HepG2 (cell line): ENCODE measurements around the gene ATG4D. TPM values are rescaled to one million over a fixed set of nuclear protein-coding genes. Genes with fewer than 3 reads are reported as not detected.

ENCODE experiments used
- ADNP ChIP-seq: sonication (generic); formaldehyde crosslinking; IDR thresholded peaks from 2 replicates; pipeline ENCODE4 v1.4.0; 2020; ENCODE audit warnings: missing genetic modification reagents
- BRCA1 ChIP-seq: sonication (generic); formaldehyde crosslinking; IDR thresholded peaks from 2 replicates; pipeline ENCODE4 v1.4.0; 2020; ENCODE audit warnings: missing genetic modification reagents
- HOXA3 ChIP-seq: sonication (generic); formaldehyde crosslinking; IDR thresholded peaks from 2 replicates; pipeline ENCODE4 v1.5.0; 2020; ENCODE audit warnings: missing genetic modification reagents
- RBAK ChIP-seq: sonication (generic); formaldehyde crosslinking; IDR thresholded peaks from 2 replicates; pipeline ENCODE4 v1.5.1; 2020; ENCODE audit warnings: mild to moderate bottlenecking, missing genetic modification reagents
- REPIN1 ChIP-seq: sonication (generic); formaldehyde crosslinking; IDR thresholded peaks from 2 replicates; pipeline ENCODE4 v1.8.0; 2022; ENCODE audit warnings: missing genetic modification reagents, low read depth, mild to moderate bottlenecking, borderline replicate concordance
- RFXAP ChIP-seq: sonication (generic); formaldehyde crosslinking; IDR thresholded peaks from 2 replicates; pipeline ENCODE4 v1.4.0; 2020; ENCODE audit warnings: missing genetic modification reagents, borderline replicate concordance
- ZNF3 ChIP-seq: IDR thresholded peaks from 2 replicates; pipeline ENCODE4 v1.7.0; 2017; ENCODE audit warnings: inconsistent platforms
- ZNF350 ChIP-seq: sonication (generic); formaldehyde crosslinking; IDR thresholded peaks from 2 replicates; pipeline ENCODE4 v1.4.0; 2020; ENCODE audit warnings: mild to moderate bottlenecking, low read depth, missing genetic modification reagents, borderline replicate concordance
- ZNF503 ChIP-seq: sonication (generic); formaldehyde crosslinking; IDR thresholded peaks from 2 replicates; pipeline ENCODE4 v1.4.0; 2020; ENCODE audit warnings: missing genetic modification reagents
- ZNF567 ChIP-seq: sonication (generic); formaldehyde crosslinking; IDR thresholded peaks from 2 replicates; pipeline ENCODE4 v1.8.1; 2023; ENCODE audit warnings: mild to moderate bottlenecking, missing genetic modification reagents, borderline replicate concordance
- ZNF768 ChIP-seq: sonication (generic); formaldehyde crosslinking; IDR thresholded peaks from 2 replicates; pipeline ENCODE4 v1.4.0; 2020; ENCODE audit warnings: missing genetic modification reagents
- ZNF839 ChIP-seq: sonication (generic); formaldehyde crosslinking; IDR thresholded peaks from 2 replicates; pipeline ENCODE4 v1.4.0; 2020; ENCODE audit warnings: missing genetic modification reagents, mild to moderate bottlenecking, borderline replicate concordance
- polyA plus RNA-seq, 8 experiments: library from polyadenylated mRNA; depleted of rRNA in 3 of 8; stranded (reverse) in 7 of 8; unstranded in 1 of 8; fragments of >200 nt; fragmentation: Illumina TruSeq in 4 of 8; extraction: Trizol in 4 of 8; gene quantifications; 2 replicates each; pipeline versions ENCODE4 v1.2.1 to v1.2.3, GENCODE V29; 2011 to 2016; ENCODE audit warnings: low read depth in 4 of 8, missing spikeins in 1 of 8, mixed read lengths in 1 of 8; ENCODE audit not compliant: insufficient read depth in 1 of 8
- total RNA-seq, 5 experiments: library from RNA; depleted of rRNA; stranded (reverse); fragments of >200 nt; fragmentation: Illumina TruSeq; extraction: Trizol; gene quantifications; 2 replicates each; pipeline ENCODE4 v1.2.3, GENCODE V29; 2016; ENCODE audit warnings: low read depth in 1 of 5
- TF ChIP-seq, protein P1 (sequence below): sonication (generic); formaldehyde crosslinking; IDR thresholded peaks from 2 replicates; pipeline ENCODE4; 2020; ENCODE audit warnings: missing genetic modification reagents, mild to moderate bottlenecking, borderline replicate concordance
- TF ChIP-seq, protein P2 (sequence below): IDR thresholded peaks from 2 replicates; pipeline ENCODE4 v1.6.1; 2012; ENCODE audit warnings: low read depth, low read length, improper control_type of control experiment
- TF ChIP-seq, protein P3 (sequence below): sonication (generic); formaldehyde crosslinking; IDR thresholded peaks from 2 replicates; pipeline ENCODE4 v1.5.0; 2020; ENCODE audit warnings: missing genetic modification reagents
- TF ChIP-seq, protein P4 (sequence below): IDR thresholded peaks from 2 replicates; pipeline ENCODE4 v1.6.1; 2016; ENCODE audit warnings: mild to moderate bottlenecking, missing biosample characterization, missing genetic modification reagents
- TF ChIP-seq, protein P5 (sequence below): sonication (generic); formaldehyde crosslinking; IDR thresholded peaks from 2 replicates; pipeline ENCODE4 v1.9.0; 2021; ENCODE audit warnings: missing genetic modification reagents, mild to moderate bottlenecking, borderline replicate concordance
- TF ChIP-seq, protein P6 (sequence below): sonication (generic); formaldehyde crosslinking; IDR thresholded peaks from 2 replicates; pipeline ENCODE4 v1.4.0; 2020; ENCODE audit warnings: mild to moderate bottlenecking, missing genetic modification reagents

Gene ATG4D
- total and polyA plus RNA-seq, 2 of the 13 experiments (the other 11 are each of a cell fraction or from before 2014, with no cell fraction given), result 17.8 to 19.0 TPM

DNA sequence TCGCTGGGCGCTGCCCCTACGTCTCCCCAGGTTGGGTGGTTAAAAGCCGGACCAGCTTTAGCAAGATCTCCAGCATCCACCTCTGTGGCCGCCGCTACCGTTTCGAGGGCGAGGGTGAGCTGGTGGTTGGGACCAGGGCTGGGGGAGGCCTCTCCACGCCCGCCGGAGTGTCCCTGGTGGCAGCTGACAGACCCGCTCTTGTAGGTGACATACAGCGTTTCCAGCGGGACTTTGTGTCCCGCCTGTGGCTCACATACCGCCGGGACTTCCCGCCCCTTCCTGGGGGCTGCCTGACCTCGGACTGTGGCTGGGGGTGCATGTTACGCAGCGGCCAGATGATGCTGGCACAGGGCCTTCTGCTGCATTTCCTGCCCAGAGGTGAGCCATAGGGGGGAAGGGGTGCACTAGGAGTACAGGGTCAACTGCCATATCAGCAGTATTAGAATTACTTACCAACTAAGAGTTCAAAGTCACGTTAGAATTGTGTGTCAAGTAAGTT lies 1.1 kb downstream of the ATG4D start (continued):
- TF ChIP-seq, protein P1, sequence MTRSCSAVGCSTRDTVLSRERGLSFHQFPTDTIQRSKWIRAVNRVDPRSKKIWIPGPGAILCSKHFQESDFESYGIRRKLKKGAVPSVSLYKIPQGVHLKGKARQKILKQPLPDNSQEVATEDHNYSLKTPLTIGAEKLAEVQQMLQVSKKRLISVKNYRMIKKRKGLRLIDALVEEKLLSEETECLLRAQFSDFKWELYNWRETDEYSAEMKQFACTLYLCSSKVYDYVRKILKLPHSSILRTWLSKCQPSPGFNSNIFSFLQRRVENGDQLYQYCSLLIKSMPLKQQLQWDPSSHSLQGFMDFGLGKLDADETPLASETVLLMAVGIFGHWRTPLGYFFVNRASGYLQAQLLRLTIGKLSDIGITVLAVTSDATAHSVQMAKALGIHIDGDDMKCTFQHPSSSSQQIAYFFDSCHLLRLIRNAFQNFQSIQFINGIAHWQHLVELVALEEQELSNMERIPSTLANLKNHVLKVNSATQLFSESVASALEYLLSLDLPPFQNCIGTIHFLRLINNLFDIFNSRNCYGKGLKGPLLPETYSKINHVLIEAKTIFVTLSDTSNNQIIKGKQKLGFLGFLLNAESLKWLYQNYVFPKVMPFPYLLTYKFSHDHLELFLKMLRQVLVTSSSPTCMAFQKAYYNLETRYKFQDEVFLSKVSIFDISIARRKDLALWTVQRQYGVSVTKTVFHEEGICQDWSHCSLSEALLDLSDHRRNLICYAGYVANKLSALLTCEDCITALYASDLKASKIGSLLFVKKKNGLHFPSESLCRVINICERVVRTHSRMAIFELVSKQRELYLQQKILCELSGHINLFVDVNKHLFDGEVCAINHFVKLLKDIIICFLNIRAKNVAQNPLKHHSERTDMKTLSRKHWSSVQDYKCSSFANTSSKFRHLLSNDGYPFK (CRISPR knock-in tag), result 0 out of 2 replicates have a peak, but pooled peaks have one; percentile 32
- TF ChIP-seq, protein P2, sequence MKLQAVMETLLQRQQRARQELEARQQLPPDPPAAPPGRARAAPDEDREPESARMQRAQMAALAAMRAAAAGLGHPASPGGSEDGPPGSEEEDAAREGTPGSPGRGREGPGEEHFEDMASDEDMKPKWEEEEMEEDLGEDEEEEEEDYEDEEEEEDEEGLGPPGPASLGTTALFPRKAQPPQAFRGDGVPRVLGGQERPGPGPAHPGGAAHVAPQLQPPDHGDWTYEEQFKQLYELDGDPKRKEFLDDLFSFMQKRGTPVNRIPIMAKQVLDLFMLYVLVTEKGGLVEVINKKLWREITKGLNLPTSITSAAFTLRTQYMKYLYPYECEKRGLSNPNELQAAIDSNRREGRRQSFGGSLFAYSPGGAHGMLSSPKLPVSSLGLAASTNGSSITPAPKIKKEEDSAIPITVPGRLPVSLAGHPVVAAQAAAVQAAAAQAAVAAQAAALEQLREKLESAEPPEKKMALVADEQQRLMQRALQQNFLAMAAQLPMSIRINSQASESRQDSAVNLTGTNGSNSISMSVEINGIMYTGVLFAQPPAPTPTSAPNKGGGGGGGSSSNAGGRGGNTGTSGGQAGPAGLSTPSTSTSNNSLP, result no peak
- TF ChIP-seq RBAK (CRISPR knock-in tag), result peak; percentile 99
- no peak for TF ChIP-seq ZNF3 (CRISPR knock-in tag)
- TF ChIP-seq ZNF350 (CRISPR knock-in tag), result peak; percentile 61; the same call in 1 of the 2 replicates
- TF ChIP-seq, protein P3, sequence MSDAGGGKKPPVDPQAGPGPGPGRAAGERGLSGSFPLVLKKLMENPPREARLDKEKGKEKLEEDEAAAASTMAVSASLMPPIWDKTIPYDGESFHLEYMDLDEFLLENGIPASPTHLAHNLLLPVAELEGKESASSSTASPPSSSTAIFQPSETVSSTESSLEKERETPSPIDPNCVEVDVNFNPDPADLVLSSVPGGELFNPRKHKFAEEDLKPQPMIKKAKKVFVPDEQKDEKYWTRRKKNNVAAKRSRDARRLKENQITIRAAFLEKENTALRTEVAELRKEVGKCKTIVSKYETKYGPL (CRISPR knock-in tag), result no peak
- no peak for TF ChIP-seq ZNF567 (CRISPR knock-in tag)
- TF ChIP-seq ZNF503 (CRISPR knock-in tag), result no peak
- TF ChIP-seq ADNP (CRISPR knock-in tag), result peak; percentile 12; the same call in 1 of the 2 replicates
- 0 out of 2 replicates have a peak, but pooled peaks have one; percentile 12 for TF ChIP-seq ZNF768 (CRISPR knock-in tag)
- TF ChIP-seq ZNF839 (CRISPR knock-in tag), result 0 out of 2 replicates have a peak, but pooled peaks have one; percentile 58
- TF ChIP-seq BRCA1 (CRISPR knock-in tag), result no peak
- TF ChIP-seq, protein P4, sequence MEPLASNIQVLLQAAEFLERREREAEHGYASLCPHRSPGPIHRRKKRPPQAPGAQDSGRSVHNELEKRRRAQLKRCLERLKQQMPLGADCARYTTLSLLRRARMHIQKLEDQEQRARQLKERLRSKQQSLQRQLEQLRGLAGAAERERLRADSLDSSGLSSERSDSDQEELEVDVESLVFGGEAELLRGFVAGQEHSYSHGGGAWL (CRISPR knock-in tag), result no peak
- 0 out of 2 replicates have a peak, but pooled peaks have one; percentile 16 for TF ChIP-seq REPIN1 (CRISPR knock-in tag)
- 0 out of 2 replicates have a peak, but pooled peaks have one; percentile 26 for TF ChIP-seq HOXA3 (CRISPR knock-in tag)
- TF ChIP-seq, protein P5, sequence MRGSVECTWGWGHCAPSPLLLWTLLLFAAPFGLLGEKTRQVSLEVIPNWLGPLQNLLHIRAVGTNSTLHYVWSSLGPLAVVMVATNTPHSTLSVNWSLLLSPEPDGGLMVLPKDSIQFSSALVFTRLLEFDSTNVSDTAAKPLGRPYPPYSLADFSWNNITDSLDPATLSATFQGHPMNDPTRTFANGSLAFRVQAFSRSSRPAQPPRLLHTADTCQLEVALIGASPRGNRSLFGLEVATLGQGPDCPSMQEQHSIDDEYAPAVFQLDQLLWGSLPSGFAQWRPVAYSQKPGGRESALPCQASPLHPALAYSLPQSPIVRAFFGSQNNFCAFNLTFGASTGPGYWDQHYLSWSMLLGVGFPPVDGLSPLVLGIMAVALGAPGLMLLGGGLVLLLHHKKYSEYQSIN, result no peak
- TF ChIP-seq, protein P6, sequence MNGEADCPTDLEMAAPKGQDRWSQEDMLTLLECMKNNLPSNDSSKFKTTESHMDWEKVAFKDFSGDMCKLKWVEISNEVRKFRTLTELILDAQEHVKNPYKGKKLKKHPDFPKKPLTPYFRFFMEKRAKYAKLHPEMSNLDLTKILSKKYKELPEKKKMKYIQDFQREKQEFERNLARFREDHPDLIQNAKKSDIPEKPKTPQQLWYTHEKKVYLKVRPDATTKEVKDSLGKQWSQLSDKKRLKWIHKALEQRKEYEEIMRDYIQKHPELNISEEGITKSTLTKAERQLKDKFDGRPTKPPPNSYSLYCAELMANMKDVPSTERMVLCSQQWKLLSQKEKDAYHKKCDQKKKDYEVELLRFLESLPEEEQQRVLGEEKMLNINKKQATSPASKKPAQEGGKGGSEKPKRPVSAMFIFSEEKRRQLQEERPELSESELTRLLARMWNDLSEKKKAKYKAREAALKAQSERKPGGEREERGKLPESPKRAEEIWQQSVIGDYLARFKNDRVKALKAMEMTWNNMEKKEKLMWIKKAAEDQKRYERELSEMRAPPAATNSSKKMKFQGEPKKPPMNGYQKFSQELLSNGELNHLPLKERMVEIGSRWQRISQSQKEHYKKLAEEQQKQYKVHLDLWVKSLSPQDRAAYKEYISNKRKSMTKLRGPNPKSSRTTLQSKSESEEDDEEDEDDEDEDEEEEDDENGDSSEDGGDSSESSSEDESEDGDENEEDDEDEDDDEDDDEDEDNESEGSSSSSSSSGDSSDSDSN (CRISPR knock-in tag), result no peak
- TF ChIP-seq RFXAP (CRISPR knock-in tag), result no peak
